HG03521 (cell line): ENCODE measurements around the gene TRIM32.
A peak's percentile ranks its signal among the peaks of the same experiment; 100 is the strongest.

Experiments used
- ATAC-seq: cut with Tn5 transposase; IDR thresholded peaks from one replicate; pipeline ENCODE4 v1.9.1; 2021; ENCODE audit warnings: mild to moderate bottlenecking, moderate library complexity; ENCODE audit not compliant: unreplicated experiment

Gene TRIM32

GRCh38 chr9:116703634-116704033 is 16.5 kb downstream of the TRIM32 start:
- ATAC-seq: no peak

GRCh38 chr9:116704470-116704869 is 17.4 kb downstream of the TRIM32 start:
- no peak for ATAC-seq

GRCh38 chr9:116705531-116705930 is 18.4 kb downstream of the TRIM32 start:
- ATAC-seq: no peak

- no peak for ATAC-seq
These were observed 19.5 kb downstream of the TRIM32 start for GRCh38 chr9:116706310-116707290.

- no peak for ATAC-seq
These were observed 25.7 kb downstream of the TRIM32 start for GRCh38 chr9:116712781-116713180.

- ATAC-seq: no peak
These were observed 26.2 kb downstream of the TRIM32 start for GRCh38 chr9:116713271-116713670.

GRCh38 chr9:116715751-116716150 is 28.6 kb downstream of the TRIM32 start:
- no peak for ATAC-seq

GRCh38 chr9:116716438-116716837 is 29.3 kb downstream of the TRIM32 start:
- no peak for ATAC-seq

GRCh38 chr9:116717150-116717549 is 30.0 kb downstream of the TRIM32 start:
- ATAC-seq: no peak

- no peak for ATAC-seq
These were observed 31.0 kb downstream of the TRIM32 start for GRCh38 chr9:116718111-116718510.

- no peak for ATAC-seq
These were observed 33.0 kb downstream of the TRIM32 start for GRCh38 chr9:116720111-116720510.

GRCh38 chr9:116721411-116721810 is 34.3 kb downstream of the TRIM32 start:
- ATAC-seq: no peak

- ATAC-seq: no peak
These were observed 34.8 kb downstream of the TRIM32 start for GRCh38 chr9:116721944-116722343.

- no peak for ATAC-seq
These were observed 37.0 kb downstream of the TRIM32 start for GRCh38 chr9:116724123-116724522.

- ATAC-seq: no peak
These were observed 39.5 kb downstream of the TRIM32 start for GRCh38 chr9:116726602-116727001.

- no peak for ATAC-seq
These were observed 46.0 kb downstream of the TRIM32 start for GRCh38 chr9:116733010-116733641.

- no peak for ATAC-seq
These were observed 49.5 kb downstream of the TRIM32 start for GRCh38 chr9:116736399-116737151.

- peak; percentile 74 for ATAC-seq
These were observed 50.0 kb downstream of the TRIM32 start for GRCh38 chr9:116737152-116737546.

GRCh38 chr9:116741086-116741740 is 54.1 kb downstream of the TRIM32 start:
- no peak for ATAC-seq

GRCh38 chr9:116741742-116742141 is 54.6 kb downstream of the TRIM32 start:
- ATAC-seq: no peak

- no peak for ATAC-seq
These were observed 62.1 kb downstream of the TRIM32 start for GRCh38 chr9:116749176-116749575.
